Prostate gland (tissue), 2 donors: Measurements from ENCODE around the gene DENND5A. TPM values are rescaled to one million over a fixed set of nuclear protein-coding genes. Genes with fewer than 3 reads are reported as not detected.
"Not testable (repeated sequence)": the region's sequence is repeated elsewhere in the genome, so short reads cannot be mapped to it uniquely, and the experiment has no call there.

ENCODE experiments used
- DNase-seq: peaks from one replicate; pipeline ENCODE4 v3.0.0-alpha.2; 2019; ENCODE audit warnings: low spot score
- H3K27ac ChIP-seq, 2 donors: fragments of 200-600 bp; sonication (generic); 2 replicates each; pipeline ENCODE4 v1.5.1; 2017 to 2019
- H3K27me3 ChIP-seq: fragments of 200-600 bp; sonication (generic); replicated peaks from 2 replicates; pipeline ENCODE4 v1.5.1; 2019; ENCODE audit not compliant: insufficient read depth
- H3K36me3 ChIP-seq, 2 donors: fragments of 200-600 bp; sonication (generic); 1 replicate in 1 of 2; 2 replicates in 1 of 2; pipeline versions ENCODE4 v1.5.1 to v1.8.1; 2017 to 2019
- H3K4me1 ChIP-seq: fragments of 200-600 bp; sonication (generic); replicated peaks from 2 replicates; pipeline ENCODE4 v1.5.1; 2019
- H3K4me3 ChIP-seq, 2 donors: fragments of 200-600 bp; sonication (generic); 2 replicates each; pipeline ENCODE4 v1.5.1; 2017 to 2019
- H3K9me3 ChIP-seq: fragments of 200-600 bp; sonication (generic); 2 replicates; pipeline ENCODE4 v1.5.1; 2017
- CTCF ChIP-seq, 4 experiments: fragments of 200-600 bp in 2 of 4; fragments of 450-650 bp in 2 of 4; sonication (generic) in 2 of 4; IDR thresholded peaks; 1 replicate in 3 of 4; 2 replicates in 1 of 4; pipeline ENCODE4 v1.5.1; 2016 to 2019; ENCODE audit warnings: antibody characterized with exemption in 4 of 4, mild to moderate bottlenecking in 2 of 4, moderate library complexity in 2 of 4
- POLR2A ChIP-seq: fragments of 450-650 bp; IDR thresholded peaks from one replicate; pipeline ENCODE4 v1.6.1; 2016; ENCODE audit warnings: antibody characterized with exemption, mild to moderate bottlenecking
- POLR2AphosphoS5 ChIP-seq: sonication (generic); formaldehyde crosslinking; IDR thresholded peaks from one replicate; pipeline ENCODE4 v1.6.1; 2017; ENCODE audit warnings: antibody characterized with exemption
- WGBS: methylation state at CpG from one replicate; pipeline ENCODE4 v1.1.5; 2018; 5-methylcytosine and 5-hydroxymethylcytosine counted together
- intact Hi-C: fragments of 100-400 bp; cut with DNase I; formaldehyde crosslinking; loops from one replicate; pipeline ENCODE4 v1.14.2; 2022
- total RNA-seq, 2 donors: library from RNA; depleted of rRNA; stranded (reverse); fragments of >200 nt; gene quantifications; one replicate each; pipeline ENCODE4 v1.1.0, GENCODE V29; 2016

The DENND5A gene
- total RNA-seq, 2 donors from 2014 or later = 25.4 to 84.6 TPM

GRCh38 chr11:9225748-9226298 lies 39.3 kb downstream of the DENND5A start:
- no peak overlapping the region for H3K4me3 ChIP-seq
- no peaks in the 10 kb centered on the region for H3K4me1 ChIP-seq
- WGBS = 100% methylated on average over 1 of the region's 1 CpG
- no peak for DNase-seq
- no peak for TF ChIP-seq CTCF (IDR thresholded peaks at IDR 0.05)
- TF ChIP-seq POLR2AphosphoS5 = no peak
- TF ChIP-seq POLR2A = no peak
- no peaks in the 10 kb centered on the region for H3K9me3 ChIP-seq
- intact Hi-C loops = no loop called here
- H3K36me3 ChIP-seq = no peaks in the 10 kb centered on the region
- H3K27ac ChIP-seq = no peak overlapping the region
- H3K27me3 ChIP-seq = no peaks in the 10 kb centered on the region

- intact Hi-C loops = no loop called here
- H3K4me3 ChIP-seq = no peak overlapping the region
- no peaks in the 10 kb centered on the region for H3K4me1 ChIP-seq
- no peak for DNase-seq
- no peaks in the 10 kb centered on the region for H3K36me3 ChIP-seq
- 55% methylated on average over 3 of the region's 3 CpGs for whole genome bisulfite sequencing
- TF ChIP-seq POLR2A (no peak), CTCF (IDR thresholded peaks at IDR 0.05) (no peak), POLR2AphosphoS5 (no peak)
- H3K27me3 ChIP-seq = no peaks in the 10 kb centered on the region
- no peaks in the 10 kb centered on the region for H3K9me3 ChIP-seq
- no peak overlapping the region for H3K27ac ChIP-seq
Measured at GRCh38 chr11:9222654-9223053, 42.5 kb downstream of the DENND5A start.

GRCh38 chr11:9220853-9221252 lies 44.3 kb downstream of the DENND5A start:
- H3K4me1 ChIP-seq, DNase-seq, H3K27ac ChIP-seq, H3K9me3 ChIP-seq, H3K27me3 ChIP-seq, H3K36me3 ChIP-seq, H3K4me3 ChIP-seq, intact Hi-C loops: not testable (repeated sequence)
- 98% methylated on average over 9 of the region's 9 CpGs for WGBS

GRCh38 chr11:9219572-9219971 lies 45.6 kb downstream of the DENND5A start:
- no peaks in the 10 kb centered on the region for H3K4me1 ChIP-seq
- no peaks in the 10 kb centered on the region for H3K36me3 ChIP-seq
- no peak overlapping the region for H3K4me3 ChIP-seq
- intact Hi-C loops = no loop called here
- H3K27ac ChIP-seq = no peak overlapping the region
- WGBS = 51% methylated on average over 2 of the region's 2 CpGs
- TF ChIP-seq CTCF (IDR thresholded peaks at IDR 0.05) = no peak
- TF ChIP-seq POLR2AphosphoS5 = no peak
- no peak for TF ChIP-seq POLR2A
- H3K27me3 ChIP-seq = no peaks in the 10 kb centered on the region
- no peaks in the 10 kb centered on the region for H3K9me3 ChIP-seq
- DNase-seq = no peak

GRCh38 chr11:9219115-9219514 lies 46.0 kb downstream of the DENND5A start:
- Histone ChIP-seq H3K9me3 (no peaks in the 10 kb centered on the region), H3K36me3 (no peaks in the 10 kb centered on the region), H3K4me1 (no peaks in the 10 kb centered on the region), H3K27ac (no peak overlapping the region), H3K4me3 (no peak overlapping the region), H3K27me3 (no peaks in the 10 kb centered on the region)
- TF ChIP-seq POLR2AphosphoS5 (no peak), CTCF (IDR thresholded peaks at IDR 0.05) (no peak), POLR2A (no peak)
- intact Hi-C loops = no loop called here
- DNase-seq = no peak
- WGBS = 87% methylated on average over 2 of the region's 2 CpGs
